ENCODE data around the gene NXF2B.
"Not testable (repeated sequence)": the region's sequence is repeated elsewhere in the genome, so short reads cannot be mapped to it uniquely, and the experiment has no call there.

The NXF2B gene

GRCh38 chrX:102439908-102440307 lies at the start of gene NXF2B:
NXF2B (minus strand) TSS chrX:102440008; CDS start chrX:102380036, 59,972 bp downstream.
- DNase-seq: not testable (repeated sequence)

DNA sequence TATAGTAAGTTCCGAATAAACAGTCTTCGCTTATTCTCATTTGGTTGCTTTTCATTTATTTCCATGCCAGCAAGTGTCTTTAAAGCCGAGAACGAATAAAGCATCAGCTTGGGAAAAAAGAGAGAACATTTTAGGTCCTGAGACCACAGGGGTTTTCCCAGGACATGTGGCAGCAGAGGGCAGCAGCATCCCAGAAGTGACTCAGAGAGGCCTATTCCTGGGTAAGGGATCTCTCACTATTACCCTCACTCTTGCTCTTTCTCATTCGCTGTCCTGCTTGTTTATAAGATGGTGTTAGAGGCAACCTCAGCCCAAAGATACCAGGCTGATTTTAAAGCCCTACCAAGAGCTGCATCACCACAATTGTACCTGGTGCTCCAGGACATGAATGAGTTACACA lies 39.0 kb upstream of the NXF2B start:
- DNase-seq: not testable (repeated sequence)

- not testable (repeated sequence) for DNase-seq
These were observed 32.0 kb upstream of the NXF2B start, which contains the start of gene TCP11X2 for GRCh38 chrX:102471762-102472220. TCP11X2 (minus strand) TSS chrX:102471812.

DNA sequence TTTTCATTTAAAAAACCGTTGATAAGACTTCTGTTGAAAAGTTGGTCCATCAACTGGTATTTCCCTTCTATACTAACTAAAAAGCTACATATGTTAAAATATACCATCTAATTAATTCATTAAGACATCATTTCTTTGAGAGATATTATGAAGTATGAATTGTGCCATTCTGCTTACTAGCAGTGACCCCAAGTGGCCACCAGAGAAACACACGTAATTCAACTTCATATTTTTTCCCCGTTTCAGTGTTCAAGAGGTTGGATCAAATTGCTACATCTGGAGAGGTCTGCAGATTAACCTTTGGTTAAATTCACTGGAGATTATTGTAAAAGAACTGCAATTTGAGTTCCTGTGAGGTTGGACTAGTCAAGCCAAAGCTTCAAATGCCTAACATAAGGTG lies 30.4 kb upstream of the NXF2B start:
- not testable (repeated sequence) for DNase-seq

- not testable (repeated sequence) for DNase-seq
These were observed 18.8 kb upstream of the NXF2B start for GRCh38 chrX:102458615-102459014.

- DNase-seq: not testable (repeated sequence)
These were observed 25.3 kb downstream of the NXF2B start for GRCh38 chrX:102414493-102414892.

GRCh38 chrX:102345916-102346315 lies 93.9 kb downstream of the NXF2B start:
- DNase-seq: no peak

DNA sequence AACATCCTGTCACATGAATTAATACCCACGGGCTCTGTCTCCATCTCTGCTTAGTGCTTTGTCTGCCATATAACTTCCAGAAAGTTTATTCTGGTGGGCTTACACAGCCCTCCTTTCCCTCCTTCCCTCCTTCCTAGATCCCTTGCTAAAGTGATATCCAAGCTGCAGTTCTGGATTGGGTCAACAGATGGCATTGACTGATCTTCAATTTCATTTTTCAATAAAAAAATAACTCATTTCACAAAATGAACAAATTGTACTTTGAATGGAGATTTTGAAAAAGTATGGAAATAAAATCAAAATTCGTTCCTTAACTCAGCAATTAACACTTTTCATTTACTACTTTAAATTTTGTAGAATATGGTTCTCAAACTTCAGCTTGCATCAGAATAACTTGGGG lies 97.9 kb downstream of the NXF2B start:
- DNase-seq: no peak

DNA sequence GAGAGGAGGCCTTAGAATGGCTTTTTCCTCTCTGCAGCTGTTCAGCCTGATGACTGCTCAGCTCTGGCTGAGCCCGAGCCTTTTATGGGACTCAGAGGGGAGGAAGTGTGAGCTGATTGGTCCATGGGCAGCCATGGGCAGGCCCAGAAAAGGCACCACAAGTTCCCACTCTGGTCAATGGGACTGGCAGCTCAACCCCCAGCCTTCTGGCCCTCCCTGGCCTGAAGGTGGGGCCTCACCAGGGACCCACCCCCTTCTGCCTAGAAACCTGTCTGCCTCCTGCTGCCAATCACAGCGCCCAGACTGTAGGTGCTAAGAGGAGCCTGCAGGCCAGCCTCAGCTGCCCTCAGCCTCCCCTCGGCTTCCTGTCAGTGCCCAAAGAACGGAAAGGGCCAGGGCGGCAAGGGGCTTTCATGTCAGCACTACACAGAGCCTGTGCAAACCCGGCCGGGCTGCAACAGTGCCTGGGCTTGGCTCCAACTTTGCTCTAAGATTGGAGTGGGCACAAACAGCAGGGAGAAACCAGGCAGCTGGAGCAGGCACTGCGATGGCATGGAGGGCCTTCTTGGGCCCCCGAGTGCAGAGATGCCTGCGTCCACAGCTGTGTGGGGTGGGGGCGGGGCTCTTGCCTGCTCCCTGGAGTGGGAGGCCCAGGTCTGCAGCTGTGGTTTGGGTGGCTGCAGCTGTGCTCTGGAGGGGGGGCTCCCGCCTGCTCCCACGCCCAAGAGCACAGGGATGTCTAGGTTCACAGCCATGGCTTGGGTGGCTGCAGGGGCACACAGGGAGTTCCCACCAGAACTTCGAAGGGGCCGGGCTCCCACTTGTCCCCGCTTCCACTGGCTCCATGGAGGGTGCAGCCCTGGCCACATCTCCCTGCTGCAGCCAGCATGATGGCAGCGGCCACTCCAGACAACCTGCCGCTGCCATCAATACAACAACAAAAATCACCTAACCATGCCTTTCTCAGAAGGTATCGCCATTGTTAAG lies 100.2 kb downstream of the NXF2B start:
- DNase-seq: no peak

- no peak for DNase-seq
These were observed 101.6 kb downstream of the NXF2B start for GRCh38 chrX:102338162-102338561.

Measured in NCI-H2081 (cell line).